Natural killer cell (primary cell): ENCODE results near the gene CSF1. TPM values are rescaled to one million over a fixed set of nuclear protein-coding genes. Genes with fewer than 3 reads are reported as not detected.

ENCODE experiments used
- ATAC-seq, 3 donors: fragments of 150-1000 bp in 2 of 3; fragments of 200-7000 bp in 1 of 3; cut with Tn5 transposase; 1 replicate in 1 of 3; 2 replicates in 2 of 3; pipeline ENCODE4 v1.10.0; 2021; ENCODE audit warnings: mild to moderate bottlenecking in 2 of 3, moderate library complexity in 2 of 3
- DNase-seq, 2 donors: peaks; one replicate each; pipeline versions ENCODE4 v3.0.0 to v3.0.0-alpha.2; 2013 to 2021; ENCODE audit warnings: mixed read lengths in 1 of 2
- H3K27ac ChIP-seq: one replicate; pipeline ENCODE4 v1.5.1; 2013; ENCODE audit warnings: mild to moderate bottlenecking, low read length
- H3K27me3 ChIP-seq: one replicate; pipeline ENCODE4 v1.6.1; 2013; ENCODE audit warnings: low read length; ENCODE audit not compliant: control insufficient read depth, insufficient read depth
- H3K36me3 ChIP-seq: one replicate; pipeline ENCODE4 v1.6.1; 2013; ENCODE audit warnings: low read length; ENCODE audit not compliant: control insufficient read depth, insufficient read depth
- H3K4me1 ChIP-seq: one replicate; pipeline ENCODE4 v1.6.1; 2013; ENCODE audit warnings: low read length; ENCODE audit not compliant: control insufficient read depth, insufficient read depth
- H3K4me3 ChIP-seq: one replicate; pipeline ENCODE4 v1.5.1; 2013; ENCODE audit warnings: low read length
- H3K9me3 ChIP-seq: one replicate; pipeline ENCODE4 v1.6.1; 2013; ENCODE audit warnings: low read length; ENCODE audit not compliant: control insufficient read depth, insufficient read depth
- H3K27ac Mint-ChIP-seq, 2 donors: one replicate each; pipeline ENCODE4 v1.8.0; 2022; ENCODE audit warnings: mild to moderate bottlenecking in 2 of 2, mixed read lengths in 2 of 2, moderate library complexity in 1 of 2
- H3K27me3 Mint-ChIP-seq, 2 donors: one replicate each; pipeline ENCODE4 v1.8.0; 2022; ENCODE audit warnings: low read depth in 2 of 2, mixed read lengths in 2 of 2
- H3K36me3 Mint-ChIP-seq: one replicate; pipeline ENCODE4 v1.8.0; 2022; ENCODE audit warnings: mixed read lengths
- H3K4me1 Mint-ChIP-seq, 2 donors: one replicate each; pipeline ENCODE4 v1.8.0; 2022; ENCODE audit warnings: mixed read lengths in 2 of 2
- H3K4me3 Mint-ChIP-seq: one replicate; pipeline ENCODE4 v1.8.0; 2022; ENCODE audit warnings: mild to moderate bottlenecking, moderate library complexity, mixed read lengths
- H3K9me3 Mint-ChIP-seq, 2 donors: one replicate each; pipeline ENCODE4 v1.8.0; 2022; ENCODE audit warnings: mixed read lengths in 2 of 2
- WGBS: methylation state at CpG from one replicate; pipeline ENCODE4 v1.1.7; 2013; ENCODE audit warnings: missing lambda C conversion rate; ENCODE audit not compliant: insufficient coverage; 5-methylcytosine and 5-hydroxymethylcytosine counted together
- intact Hi-C: fragments of 100-400 bp; cut with micrococcal nuclease; formaldehyde crosslinking; loops from one replicate; pipeline ENCODE4 v1.14.2; 2022
- total RNA-seq, 4 donors: library from RNA; stranded (reverse); fragments of 120-200 nt in 1 of 4; gene quantifications; one replicate each; pipeline versions ENCODE4 v1.2.3 to v1.2.4, GENCODE V29; 2013 to 2022
- TF ChIP-seq, protein P1 (sequence below): fragments of 200-600 bp; IDR thresholded peaks from one replicate; pipeline ENCODE4 v1.8.0; 2022; ENCODE audit warnings: antibody characterized with exemption

The CSF1 gene
- total RNA-seq, 3 donors from 2014 or later (not counting 1 experiment from before 2014, with no cell fraction given), result 2.1 to 57.9 (median 3.7) TPM

DNA sequence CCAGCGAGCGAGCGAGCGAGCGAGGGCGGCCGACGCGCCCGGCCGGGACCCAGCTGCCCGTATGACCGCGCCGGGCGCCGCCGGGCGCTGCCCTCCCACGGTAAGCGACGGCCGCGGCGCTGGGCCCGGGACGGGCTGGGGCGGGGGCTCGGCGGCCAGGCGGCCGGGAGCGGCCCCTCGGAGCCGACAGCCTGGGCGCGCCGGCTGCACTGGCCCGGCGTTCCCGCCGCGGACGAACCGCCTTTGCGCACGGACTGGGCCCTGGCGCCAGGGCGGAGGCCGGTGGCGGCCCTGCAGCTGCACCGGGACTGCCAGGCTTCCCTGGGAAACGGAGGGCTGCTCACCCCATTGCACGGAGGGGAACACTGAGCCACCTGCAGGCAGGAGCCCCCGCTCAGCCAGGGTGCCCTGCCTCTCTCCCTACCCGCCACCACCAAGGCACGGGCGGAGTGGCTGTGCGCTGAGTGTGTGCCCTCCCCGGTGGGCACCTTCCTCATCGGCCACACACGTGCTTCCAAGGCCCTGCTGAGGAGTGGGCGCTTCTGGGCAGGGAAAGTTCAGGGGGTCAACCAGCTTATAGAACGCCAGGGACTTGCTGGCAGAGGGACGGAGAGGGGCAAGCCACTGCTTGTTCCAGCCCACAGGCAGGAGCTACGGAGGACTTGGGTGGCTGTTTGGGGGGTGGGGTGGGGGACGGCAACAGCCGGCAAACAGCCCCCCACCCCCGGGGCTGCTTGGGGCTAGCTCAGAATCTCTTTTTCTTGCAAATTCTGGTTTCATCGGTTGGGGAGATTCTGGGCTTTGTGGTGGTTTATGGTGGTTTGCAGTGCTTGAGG is 532 bp downstream of the CSF1 start:
- Histone ChIP-seq H3K27ac (no peak overlapping the region), H3K9me3 (no peaks in the 10 kb centered on the region), H3K27me3 (peaks cover 14% of the 10 kb centered on the region), H3K4me1 (peaks cover 25% of the 10 kb centered on the region), H3K36me3 (no peaks in the 10 kb centered on the region), H3K4me3 (peak overlapping the region; percentile 46)
- Mint-ChIP-seq H3K4me1 (peaks cover 20 to 23% of the 10 kb centered on the region in 2 donors), H3K4me3 (peak overlapping the region; percentile 89), H3K27ac (peak overlapping the region; percentile 18 to 81), H3K9me3 (no peaks in the 10 kb centered on the region), H3K36me3 (no peaks in the 10 kb centered on the region), H3K27me3 (peaks cover 36 to 51% of the 10 kb centered on the region in 2 donors)
- WGBS, result 3% methylated on average over 70 of the region's 70 CpGs
- TF ChIP-seq, protein P1, sequence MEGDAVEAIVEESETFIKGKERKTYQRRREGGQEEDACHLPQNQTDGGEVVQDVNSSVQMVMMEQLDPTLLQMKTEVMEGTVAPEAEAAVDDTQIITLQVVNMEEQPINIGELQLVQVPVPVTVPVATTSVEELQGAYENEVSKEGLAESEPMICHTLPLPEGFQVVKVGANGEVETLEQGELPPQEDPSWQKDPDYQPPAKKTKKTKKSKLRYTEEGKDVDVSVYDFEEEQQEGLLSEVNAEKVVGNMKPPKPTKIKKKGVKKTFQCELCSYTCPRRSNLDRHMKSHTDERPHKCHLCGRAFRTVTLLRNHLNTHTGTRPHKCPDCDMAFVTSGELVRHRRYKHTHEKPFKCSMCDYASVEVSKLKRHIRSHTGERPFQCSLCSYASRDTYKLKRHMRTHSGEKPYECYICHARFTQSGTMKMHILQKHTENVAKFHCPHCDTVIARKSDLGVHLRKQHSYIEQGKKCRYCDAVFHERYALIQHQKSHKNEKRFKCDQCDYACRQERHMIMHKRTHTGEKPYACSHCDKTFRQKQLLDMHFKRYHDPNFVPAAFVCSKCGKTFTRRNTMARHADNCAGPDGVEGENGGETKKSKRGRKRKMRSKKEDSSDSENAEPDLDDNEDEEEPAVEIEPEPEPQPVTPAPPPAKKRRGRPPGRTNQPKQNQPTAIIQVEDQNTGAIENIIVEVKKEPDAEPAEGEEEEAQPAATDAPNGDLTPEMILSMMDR, result no peak
- intact Hi-C loops, result loop anchor here (5.0 kb wide), 1 partner anchor 109 kb away; no protein-coding TSS in a partner anchor
- DNase-seq (peak in 1 of 2 donors; percentile 42), ATAC-seq (peak in 2 of 3 donors; percentile 5 to 6)

DNA sequence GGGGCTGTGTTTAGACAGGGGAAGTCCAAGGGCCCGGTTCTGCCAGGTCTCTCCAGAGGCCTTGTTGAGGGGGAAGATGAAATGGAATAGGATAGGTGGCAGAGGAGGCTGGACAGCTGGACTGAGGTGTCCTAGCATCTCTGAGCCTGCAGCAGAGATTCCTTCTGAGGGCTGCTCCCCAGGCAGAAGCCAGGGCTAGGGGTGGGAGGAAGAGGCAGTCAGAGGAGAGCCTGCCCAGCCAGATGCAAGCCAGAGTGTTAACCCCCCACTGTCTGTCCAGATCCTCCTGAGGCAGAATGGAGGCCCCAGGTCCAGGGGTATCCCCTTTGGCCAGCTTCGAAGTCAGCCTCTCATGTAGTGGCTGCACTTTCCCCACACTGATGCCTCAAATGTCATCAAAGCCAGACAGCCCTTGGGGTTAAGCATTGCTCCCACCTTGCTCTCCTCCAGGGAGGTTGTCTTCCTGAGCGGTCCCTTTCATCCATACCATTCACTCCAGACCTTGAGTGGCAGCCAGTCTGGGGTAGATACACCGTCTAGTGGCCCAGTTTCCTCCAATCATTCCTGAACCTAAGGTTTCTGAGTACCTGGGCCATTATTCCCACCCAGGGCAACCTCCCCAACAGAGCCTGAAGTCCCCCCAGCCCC is 1.7 kb downstream of the CSF1 start:
- 68% methylated on average over 4 of the region's 4 CpGs for WGBS
- no peak overlapping the region for H3K27ac ChIP-seq

DNA sequence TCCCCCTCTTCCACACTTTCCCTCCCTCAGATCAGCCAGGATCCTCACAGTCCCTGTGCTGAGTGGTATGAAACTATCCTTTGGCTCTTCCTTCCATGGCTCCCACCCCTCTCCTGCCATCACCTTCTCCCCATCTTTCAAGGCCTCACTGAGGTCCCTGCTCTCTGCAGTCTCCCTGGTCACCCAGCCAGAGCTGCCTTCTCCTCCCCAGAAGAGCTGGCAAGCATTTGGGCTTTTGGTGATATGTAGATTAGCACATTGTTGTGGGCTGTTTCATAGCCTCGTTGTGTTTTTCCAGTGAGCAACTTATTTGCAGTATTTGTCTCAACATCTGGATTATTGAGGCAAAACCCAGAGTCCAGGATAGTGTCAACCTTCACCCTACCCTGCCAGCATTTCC is 2.2 kb downstream of the CSF1 start:
- 50% methylated on average over 1 of the region's 1 CpG for WGBS
- no peak for ATAC-seq
- intact Hi-C loops, result loop anchor here (5.0 kb wide), 1 partner anchor 111 kb away; no protein-coding TSS in a partner anchor
- Mint-ChIP-seq H3K36me3 (no peaks in the 10 kb centered on the region), H3K4me3 (peak overlapping the region; percentile 29), H3K27me3 (peaks cover 37 to 43% of the 10 kb centered on the region in 2 donors), H3K4me1 (peaks cover 16 to 19% of the 10 kb centered on the region in 2 donors), H3K9me3 (no peaks in the 10 kb centered on the region), H3K27ac (no peak overlapping the region)
- no peak overlapping the region for H3K4me3 ChIP-seq
- DNase-seq, result no peak
- H3K36me3 ChIP-seq, result no peaks in the 10 kb centered on the region
- H3K4me1 ChIP-seq, result peaks cover 16% of the 10 kb centered on the region
- peaks cover 14% of the 10 kb centered on the region for H3K27me3 ChIP-seq
- TF ChIP-seq, protein P1, result no peak
- no peaks in the 10 kb centered on the region for H3K9me3 ChIP-seq
- no peak overlapping the region for H3K27ac ChIP-seq

More for the DNA sequence above, 1.7 kb downstream of the CSF1 start:
- no peak overlapping the region for H3K27ac Mint-ChIP-seq
- ATAC-seq (no peak), DNase-seq (no peak)
- Histone ChIP-seq H3K4me1 (peaks cover 16% of the 10 kb centered on the region), H3K9me3 (no peaks in the 10 kb centered on the region), H3K36me3 (no peaks in the 10 kb centered on the region), H3K4me3 (no peak overlapping the region), H3K27me3 (peaks cover 14% of the 10 kb centered on the region)
- TF ChIP-seq, protein P1, result no peak
- peaks cover 16 to 19% of the 10 kb centered on the region in 2 donors for H3K4me1 Mint-ChIP-seq
- no peaks in the 10 kb centered on the region for H3K36me3 Mint-ChIP-seq
- H3K4me3 Mint-ChIP-seq, result peak overlapping the region; percentile 89
- peaks cover 37 to 46% of the 10 kb centered on the region in 2 donors for H3K27me3 Mint-ChIP-seq
- intact Hi-C loops, result loop anchor here (5.0 kb wide), 1 partner anchor 110 kb away; no protein-coding TSS in a partner anchor
- H3K9me3 Mint-ChIP-seq, result no peaks in the 10 kb centered on the region
